HT1080 (cell line): ENCODE results near the gene PIGN. TPM values are rescaled to one million over a fixed set of nuclear protein-coding genes. Genes with fewer than 3 reads are reported as not detected.
"Not testable (repeated sequence)": the region's sequence is repeated elsewhere in the genome, so short reads cannot be mapped to it uniquely, and the experiment has no call there.

ENCODE experiments used
- DNase-seq: peaks from one replicate; pipeline ENCODE4 v3.0.0-alpha.2; 2015; ENCODE audit warnings: low read depth
- total RNA-seq: library from RNA; depleted of rRNA; stranded (reverse); fragments of >200 nt; shearing (Covaris generic); gene quantifications from 2 replicates; pipeline ENCODE4 v1.2.3, GENCODE V29; 2014

Gene PIGN
- total RNA-seq, 1 experiment from 2014 or later, result 9.6 TPM

GRCh38 chr18:62066102-62066818, 120.6 kb downstream of the PIGN start:
- DNase-seq, result no peak

- no peak for DNase-seq
These were observed 122.5 kb downstream of the PIGN start for GRCh38 chr18:62064361-62064760.

GRCh38 chr18:62061821-62062478, 124.9 kb downstream of the PIGN start:
- no peak for DNase-seq

- no peak for DNase-seq
These were observed 126.0 kb downstream of the PIGN start for GRCh38 chr18:62060820-62061219.

GRCh38 chr18:62054929-62055498, 131.8 kb downstream of the PIGN start:
- DNase-seq, result no peak

GRCh38 chr18:62048279-62048678, 138.6 kb downstream of the PIGN start:
- DNase-seq, result no peak

GRCh38 chr18:62045316-62045715, 141.5 kb downstream of the PIGN start:
- DNase-seq, result no peak

- DNase-seq, result no peak
These were observed 142.3 kb downstream of the PIGN start for GRCh38 chr18:62044490-62045000.

GRCh38 chr18:62037989-62038778, 148.7 kb downstream of the PIGN start:
- DNase-seq, result no peak

GRCh38 chr18:62037012-62037742, 149.7 kb downstream of the PIGN start:
- DNase-seq, result no peak

- not testable (repeated sequence) for DNase-seq
These were observed 152.6 kb downstream of the PIGN start for GRCh38 chr18:62034286-62034685.

- DNase-seq, result no peak
These were observed 153.1 kb downstream of the PIGN start for GRCh38 chr18:62033756-62034155.

- DNase-seq, result no peak
These were observed 153.6 kb downstream of the PIGN start for GRCh38 chr18:62033207-62033606.

GRCh38 chr18:62030091-62030985, 156.5 kb downstream of the PIGN start:
- no peak for DNase-seq

GRCh38 chr18:62028715-62029114, 158.1 kb downstream of the PIGN start:
- no peak for DNase-seq

GRCh38 chr18:62027914-62028520, 158.8 kb downstream of the PIGN start:
- DNase-seq, result no peak

- DNase-seq, result peak; percentile 78
These were observed 160.3 kb downstream of the PIGN start for GRCh38 chr18:62026586-62026985.

- DNase-seq, result no peak
These were observed 161.9 kb downstream of the PIGN start for GRCh38 chr18:62024983-62025382.

- no peak for DNase-seq
These were observed 163.3 kb downstream of the PIGN start for GRCh38 chr18:62023536-62023935.

GRCh38 chr18:62018759-62019041, 168.2 kb downstream of the PIGN start:
- DNase-seq, result no peak
